WTC11 (cell line): ENCODE results near the gene CLPTM1. TPM values are rescaled to one million over a fixed set of nuclear protein-coding genes. Genes with fewer than 3 reads are reported as not detected.

ENCODE experiments used
- ATAC-seq: fragments of 200-7000 bp; cut with Tn5 transposase; 2 replicates; pipeline ENCODE4 v1.10.0; 2021; ENCODE audit warnings: mild to moderate bottlenecking, moderate library complexity
- CTCF ChIA-PET: fragments of 300-600 bp; sonication (Branson Sonifier 250); formaldehyde crosslinking; loops from one replicate; lab custom pipeline; 2021; ENCODE audit warnings: antibody characterized with exemption; lab: Charles Lee
- POLR2A ChIA-PET: fragments of 350-600 bp; sonication (Branson Sonifier 250); formaldehyde crosslinking; loops from one replicate; lab custom pipeline; 2021; ENCODE audit warnings: antibody characterized with exemption; lab: Charles Lee
- DNase-seq: peaks from one replicate; pipeline ENCODE4 v3.0.0; 2021; ENCODE audit warnings: low spot score
- H3K27ac Mint-ChIP-seq: 2 replicates; pipeline ENCODE4 v1.8.0; 2021; ENCODE audit warnings: mixed read lengths
- H3K27me3 Mint-ChIP-seq: 2 replicates; pipeline ENCODE4 v1.8.0; 2021; ENCODE audit warnings: low read depth, mild to moderate bottlenecking, moderate library complexity, mixed read lengths
- H3K36me3 Mint-ChIP-seq: 2 replicates; pipeline ENCODE4 v1.8.0; 2021; ENCODE audit warnings: mixed read lengths
- H3K4me1 Mint-ChIP-seq: 2 replicates; pipeline ENCODE4 v1.8.0; 2022; ENCODE audit warnings: mixed read lengths
- H3K4me3 Mint-ChIP-seq: 2 replicates; pipeline ENCODE4 v1.8.0; 2021; ENCODE audit warnings: mild to moderate bottlenecking, moderate library complexity, mixed read lengths
- H3K9me3 Mint-ChIP-seq: 2 replicates; pipeline ENCODE4 v1.8.0; 2021; ENCODE audit warnings: mixed read lengths
- CREB1 ChIP-seq: sonication (generic); formaldehyde crosslinking; IDR thresholded peaks from 2 replicates; pipeline ENCODE4 v1.8.0; 2023; ENCODE audit warnings: mild to moderate bottlenecking, missing genetic modification reagents
- CREM ChIP-seq: sonication (generic); formaldehyde crosslinking; IDR thresholded peaks from 2 replicates; pipeline ENCODE4 v1.8.1; 2022; ENCODE audit warnings: mild to moderate bottlenecking, missing genetic modification reagents, moderate library complexity
- FOXJ3 ChIP-seq: sonication (generic); formaldehyde crosslinking; IDR thresholded peaks from 2 replicates; pipeline ENCODE4 v1.9.0; 2021; ENCODE audit warnings: missing genetic modification reagents, mild to moderate bottlenecking, borderline replicate concordance
- FOXK1 ChIP-seq: sonication (generic); formaldehyde crosslinking; IDR thresholded peaks from 2 replicates; pipeline ENCODE4 v1.8.0; 2022; ENCODE audit warnings: mild to moderate bottlenecking, moderate library complexity, missing genetic modification reagents
- FOXP1 ChIP-seq: sonication (generic); formaldehyde crosslinking; IDR thresholded peaks from 2 replicates; pipeline ENCODE4 v1.8.0; 2022; ENCODE audit warnings: missing genetic modification reagents, mild to moderate bottlenecking, moderate library complexity, borderline replicate concordance
- JUN ChIP-seq: sonication (generic); formaldehyde crosslinking; IDR thresholded peaks from 2 replicates; pipeline ENCODE4 v1.8.0; 2023; ENCODE audit warnings: mild to moderate bottlenecking, missing genetic modification reagents
- MXD4 ChIP-seq: fragments of 250-450 bp; sonication (Bioruptor Pico); IDR thresholded peaks from 2 replicates; pipeline ENCODE4 v1.8.0; 2021; ENCODE audit warnings: mild to moderate bottlenecking, moderate library complexity, borderline replicate concordance
- MYBL2 ChIP-seq: sonication (generic); formaldehyde crosslinking; IDR thresholded peaks from 2 replicates; pipeline ENCODE4 v1.8.1; 2023; ENCODE audit warnings: mild to moderate bottlenecking, moderate library complexity, missing genetic modification reagents
- NFYB ChIP-seq: sonication (generic); formaldehyde crosslinking; conservative IDR thresholded peaks from 2 replicates; pipeline ENCODE4 v1.8.0; 2022; ENCODE audit warnings: low read depth, missing genetic modification reagents
- NR1H2 ChIP-seq: sonication (generic); formaldehyde crosslinking; IDR thresholded peaks from 2 replicates; pipeline ENCODE4 v1.9.0; 2021; ENCODE audit warnings: mild to moderate bottlenecking, moderate library complexity, missing genetic modification reagents
- NR2C2 ChIP-seq: sonication (generic); formaldehyde crosslinking; IDR thresholded peaks from 2 replicates; pipeline ENCODE4 v1.8.0; 2022; ENCODE audit warnings: mild to moderate bottlenecking, missing genetic modification reagents
- NR3C1 ChIP-seq: sonication (generic); formaldehyde crosslinking; conservative IDR thresholded peaks from 2 replicates; pipeline ENCODE4 v1.8.1; 2023; ENCODE audit warnings: low read depth, mild to moderate bottlenecking, missing genetic modification reagents
- SOX15 ChIP-seq: fragments of 250-450 bp; sonication (Bioruptor Pico); IDR thresholded peaks from 2 replicates; pipeline ENCODE4 v1.9.0; 2021; ENCODE audit warnings: mild to moderate bottlenecking
- TP53 ChIP-seq: sonication (generic); formaldehyde crosslinking; IDR thresholded peaks from 2 replicates; pipeline ENCODE4 v1.8.1; 2023; ENCODE audit warnings: mild to moderate bottlenecking, missing genetic modification reagents
- ZNF232 ChIP-seq: sonication (generic); formaldehyde crosslinking; IDR thresholded peaks from 2 replicates; pipeline ENCODE4 v1.8.0; 2022; ENCODE audit warnings: mild to moderate bottlenecking, missing genetic modification reagents
- ZNF416 ChIP-seq: fragments of 250-450 bp; sonication (Bioruptor Pico); IDR thresholded peaks from 2 replicates; pipeline ENCODE4 v1.9.0; 2021; ENCODE audit warnings: mild to moderate bottlenecking, inconsistent platforms
- total RNA-seq: library from RNA; stranded (reverse); gene quantifications from 3 replicates; pipeline ENCODE4 v1.2.3, GENCODE V29; 2021
- TF ChIP-seq, protein P1 (sequence below): sonication (generic); formaldehyde crosslinking; IDR thresholded peaks from 2 replicates; pipeline ENCODE4 v1.8.0; 2022; ENCODE audit warnings: mild to moderate bottlenecking, missing genetic modification reagents
- TF ChIP-seq, protein P2 (sequence below): fragments of 250-450 bp; sonication (Bioruptor Pico); IDR thresholded peaks from 2 replicates; pipeline ENCODE4 v1.9.0; 2021; ENCODE audit warnings: mild to moderate bottlenecking
- TF ChIP-seq, protein P3 (sequence below): sonication (generic); formaldehyde crosslinking; IDR thresholded peaks from 2 replicates; pipeline ENCODE4 v1.8.0; 2022; ENCODE audit warnings: mild to moderate bottlenecking, missing genetic modification reagents
- TF ChIP-seq, protein P4 (sequence below): sonication (generic); formaldehyde crosslinking; IDR thresholded peaks from 2 replicates; pipeline ENCODE4 v1.8.1; 2023; ENCODE audit warnings: mild to moderate bottlenecking, missing genetic modification reagents
- TF ChIP-seq, protein P5 (sequence below): sonication (generic); formaldehyde crosslinking; IDR thresholded peaks from 2 replicates; pipeline ENCODE4 v1.8.1; 2022; ENCODE audit warnings: missing genetic modification reagents, borderline replicate concordance

Gene CLPTM1
- total RNA-seq, 1 experiment from 2014 or later: 85.6 TPM

DNA sequence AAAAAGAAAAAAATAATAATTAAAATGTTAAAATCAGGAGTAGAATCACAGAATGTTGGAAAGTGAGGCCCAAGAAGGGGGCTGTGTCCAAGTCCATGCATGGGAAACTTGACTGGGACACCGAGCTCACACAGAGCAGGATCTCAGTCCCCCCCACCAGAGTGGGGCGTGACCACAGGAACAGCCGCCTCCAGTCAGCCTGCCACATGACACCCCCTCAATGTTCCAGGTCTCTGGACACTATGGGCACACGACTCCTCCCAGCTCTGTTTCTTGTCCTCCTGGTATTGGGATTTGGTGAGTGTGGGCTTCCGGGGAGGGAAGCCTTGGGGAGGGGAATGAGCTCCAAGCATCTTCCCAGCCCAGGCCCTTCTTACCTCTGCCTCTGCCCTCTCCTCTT lies 6.9 kb upstream of the CLPTM1 start:
- Mint-ChIP-seq H3K27ac (no peak overlapping the region), H3K4me3 (no peak overlapping the region), H3K4me1 (no peaks in the 10 kb centered on the region), H3K36me3 (no peaks in the 10 kb centered on the region), H3K27me3 (no peaks in the 10 kb centered on the region; the same call in none of the 2 replicates), H3K9me3 (no peaks in the 10 kb centered on the region)
- ChIA-PET POLR2A (no interaction called here), CTCF (interaction anchor here (0.6 to 1.1 kb wide), 2 partner anchors 42 to 44 kb away, joined by 3 to 5 read pairs; no protein-coding TSS in a partner anchor)
- TF ChIP-seq NFYB (CRISPR knock-in tag) (no peak), FOXJ3 (CRISPR knock-in tag) (no peak), CREM (CRISPR knock-in tag) (no peak), MYBL2 (CRISPR knock-in tag) (no peak), MXD4 (CRISPR knock-in tag) (no peak), NR3C1 (CRISPR knock-in tag) (no peak), NR1H2 (CRISPR knock-in tag) (no peak), ZNF416 (no peak), CREB1 (CRISPR knock-in tag) (no peak)
- TF ChIP-seq, protein P1, sequence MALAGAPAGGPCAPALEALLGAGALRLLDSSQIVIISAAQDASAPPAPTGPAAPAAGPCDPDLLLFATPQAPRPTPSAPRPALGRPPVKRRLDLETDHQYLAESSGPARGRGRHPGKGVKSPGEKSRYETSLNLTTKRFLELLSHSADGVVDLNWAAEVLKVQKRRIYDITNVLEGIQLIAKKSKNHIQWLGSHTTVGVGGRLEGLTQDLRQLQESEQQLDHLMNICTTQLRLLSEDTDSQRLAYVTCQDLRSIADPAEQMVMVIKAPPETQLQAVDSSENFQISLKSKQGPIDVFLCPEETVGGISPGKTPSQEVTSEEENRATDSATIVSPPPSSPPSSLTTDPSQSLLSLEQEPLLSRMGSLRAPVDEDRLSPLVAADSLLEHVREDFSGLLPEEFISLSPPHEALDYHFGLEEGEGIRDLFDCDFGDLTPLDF (CRISPR knock-in tag): no peak
- TF ChIP-seq, protein P2, sequence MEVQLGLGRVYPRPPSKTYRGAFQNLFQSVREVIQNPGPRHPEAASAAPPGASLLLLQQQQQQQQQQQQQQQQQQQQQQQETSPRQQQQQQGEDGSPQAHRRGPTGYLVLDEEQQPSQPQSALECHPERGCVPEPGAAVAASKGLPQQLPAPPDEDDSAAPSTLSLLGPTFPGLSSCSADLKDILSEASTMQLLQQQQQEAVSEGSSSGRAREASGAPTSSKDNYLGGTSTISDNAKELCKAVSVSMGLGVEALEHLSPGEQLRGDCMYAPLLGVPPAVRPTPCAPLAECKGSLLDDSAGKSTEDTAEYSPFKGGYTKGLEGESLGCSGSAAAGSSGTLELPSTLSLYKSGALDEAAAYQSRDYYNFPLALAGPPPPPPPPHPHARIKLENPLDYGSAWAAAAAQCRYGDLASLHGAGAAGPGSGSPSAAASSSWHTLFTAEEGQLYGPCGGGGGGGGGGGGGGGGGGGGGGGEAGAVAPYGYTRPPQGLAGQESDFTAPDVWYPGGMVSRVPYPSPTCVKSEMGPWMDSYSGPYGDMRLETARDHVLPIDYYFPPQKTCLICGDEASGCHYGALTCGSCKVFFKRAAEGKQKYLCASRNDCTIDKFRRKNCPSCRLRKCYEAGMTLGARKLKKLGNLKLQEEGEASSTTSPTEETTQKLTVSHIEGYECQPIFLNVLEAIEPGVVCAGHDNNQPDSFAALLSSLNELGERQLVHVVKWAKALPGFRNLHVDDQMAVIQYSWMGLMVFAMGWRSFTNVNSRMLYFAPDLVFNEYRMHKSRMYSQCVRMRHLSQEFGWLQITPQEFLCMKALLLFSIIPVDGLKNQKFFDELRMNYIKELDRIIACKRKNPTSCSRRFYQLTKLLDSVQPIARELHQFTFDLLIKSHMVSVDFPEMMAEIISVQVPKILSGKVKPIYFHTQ (CRISPR knock-in tag): no peak
- TF ChIP-seq, protein P3, sequence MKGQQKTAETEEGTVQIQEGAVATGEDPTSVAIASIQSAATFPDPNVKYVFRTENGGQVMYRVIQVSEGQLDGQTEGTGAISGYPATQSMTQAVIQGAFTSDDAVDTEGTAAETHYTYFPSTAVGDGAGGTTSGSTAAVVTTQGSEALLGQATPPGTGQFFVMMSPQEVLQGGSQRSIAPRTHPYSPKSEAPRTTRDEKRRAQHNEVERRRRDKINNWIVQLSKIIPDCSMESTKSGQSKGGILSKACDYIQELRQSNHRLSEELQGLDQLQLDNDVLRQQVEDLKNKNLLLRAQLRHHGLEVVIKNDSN: no peak
- TF ChIP-seq, protein P4, sequence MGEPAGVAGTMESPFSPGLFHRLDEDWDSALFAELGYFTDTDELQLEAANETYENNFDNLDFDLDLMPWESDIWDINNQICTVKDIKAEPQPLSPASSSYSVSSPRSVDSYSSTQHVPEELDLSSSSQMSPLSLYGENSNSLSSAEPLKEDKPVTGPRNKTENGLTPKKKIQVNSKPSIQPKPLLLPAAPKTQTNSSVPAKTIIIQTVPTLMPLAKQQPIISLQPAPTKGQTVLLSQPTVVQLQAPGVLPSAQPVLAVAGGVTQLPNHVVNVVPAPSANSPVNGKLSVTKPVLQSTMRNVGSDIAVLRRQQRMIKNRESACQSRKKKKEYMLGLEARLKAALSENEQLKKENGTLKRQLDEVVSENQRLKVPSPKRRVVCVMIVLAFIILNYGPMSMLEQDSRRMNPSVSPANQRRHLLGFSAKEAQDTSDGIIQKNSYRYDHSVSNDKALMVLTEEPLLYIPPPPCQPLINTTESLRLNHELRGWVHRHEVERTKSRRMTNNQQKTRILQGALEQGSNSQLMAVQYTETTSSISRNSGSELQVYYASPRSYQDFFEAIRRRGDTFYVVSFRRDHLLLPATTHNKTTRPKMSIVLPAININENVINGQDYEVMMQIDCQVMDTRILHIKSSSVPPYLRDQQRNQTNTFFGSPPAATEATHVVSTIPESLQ: no peak
- no peak for ATAC-seq
- DNase-seq: no peak

DNA sequence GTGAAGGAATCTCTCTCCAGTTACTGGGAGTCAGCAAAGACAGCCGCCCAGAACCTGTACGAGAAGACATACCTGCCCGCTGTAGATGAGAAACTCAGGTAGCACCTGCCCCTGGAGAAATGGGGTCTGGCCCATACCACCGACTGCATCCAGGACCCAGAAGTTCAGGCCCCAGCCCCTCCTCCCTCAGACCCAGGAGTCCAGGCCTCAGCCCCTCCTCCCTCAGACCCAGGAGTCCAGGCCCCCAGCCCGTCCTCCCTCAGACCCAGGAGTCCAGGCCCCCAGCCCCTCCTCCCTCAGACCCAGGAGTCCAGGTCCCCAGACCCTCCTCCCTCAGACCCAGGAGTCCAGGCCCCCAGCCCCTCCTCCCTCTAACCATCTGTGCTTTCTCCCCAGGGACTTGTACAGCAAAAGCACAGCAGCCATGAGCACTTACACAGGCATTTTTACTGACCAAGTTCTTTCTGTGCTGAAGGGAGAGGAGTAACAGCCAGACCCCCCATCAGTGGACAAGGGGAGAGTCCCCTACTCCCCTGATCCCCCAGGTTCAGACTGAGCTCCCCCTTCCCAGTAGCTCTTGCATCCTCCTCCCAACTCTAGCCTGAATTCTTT lies 6.3 kb upstream of the CLPTM1 start:
- Mint-ChIP-seq H3K4me3 (no peak overlapping the region), H3K9me3 (no peaks in the 10 kb centered on the region), H3K27ac (no peak overlapping the region), H3K27me3 (no peaks in the 10 kb centered on the region; the same call in none of the 2 replicates), H3K4me1 (peaks cover 4% of the 10 kb centered on the region; the same call in 1 of the 2 replicates), H3K36me3 (no peaks in the 10 kb centered on the region)
- ChIA-PET CTCF (interaction anchor here (0.6 kb wide), 1 partner anchor 43 kb away, joined by 5 read pairs; no protein-coding TSS in a partner anchor), POLR2A (no interaction called here)
- ATAC-seq: no peak
- DNase-seq: no peak
- TF ChIP-seq NR2C2: no peak
- no peak for TF ChIP-seq FOXK1 (CRISPR knock-in tag)
- no peak for TF ChIP-seq ZNF232 (CRISPR knock-in tag)
- TF ChIP-seq CREB1 (CRISPR knock-in tag): no peak
- TF ChIP-seq FOXP1 (CRISPR knock-in tag): no peak
- TF ChIP-seq, protein P2 (CRISPR knock-in tag): no peak
- no peak for TF ChIP-seq SOX15 (CRISPR knock-in tag)
- TF ChIP-seq, protein P5, sequence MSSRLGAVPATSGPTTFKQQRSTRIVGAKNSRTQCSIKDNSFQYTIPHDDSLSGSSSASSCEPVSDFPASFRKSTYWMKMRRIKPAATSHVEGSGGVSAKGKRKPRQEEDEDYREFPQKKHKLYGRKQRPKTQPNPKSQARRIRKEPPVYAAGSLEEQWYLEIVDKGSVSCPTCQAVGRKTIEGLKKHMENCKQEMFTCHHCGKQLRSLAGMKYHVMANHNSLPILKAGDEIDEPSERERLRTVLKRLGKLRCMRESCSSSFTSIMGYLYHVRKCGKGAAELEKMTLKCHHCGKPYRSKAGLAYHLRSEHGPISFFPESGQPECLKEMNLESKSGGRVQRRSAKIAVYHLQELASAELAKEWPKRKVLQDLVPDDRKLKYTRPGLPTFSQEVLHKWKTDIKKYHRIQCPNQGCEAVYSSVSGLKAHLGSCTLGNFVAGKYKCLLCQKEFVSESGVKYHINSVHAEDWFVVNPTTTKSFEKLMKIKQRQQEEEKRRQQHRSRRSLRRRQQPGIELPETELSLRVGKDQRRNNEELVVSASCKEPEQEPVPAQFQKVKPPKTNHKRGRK: no peak
- TF ChIP-seq TP53: no peak
- TF ChIP-seq JUN: no peak
